Measurements from ENCODE around the gene PRMT1. TPM values are rescaled to one million over a fixed set of nuclear protein-coding genes. Genes with fewer than 3 reads are reported as not detected.

The PRMT1 gene
- total RNA-seq, 1 experiment from 2014 or later, result 505 TPM

DNA sequence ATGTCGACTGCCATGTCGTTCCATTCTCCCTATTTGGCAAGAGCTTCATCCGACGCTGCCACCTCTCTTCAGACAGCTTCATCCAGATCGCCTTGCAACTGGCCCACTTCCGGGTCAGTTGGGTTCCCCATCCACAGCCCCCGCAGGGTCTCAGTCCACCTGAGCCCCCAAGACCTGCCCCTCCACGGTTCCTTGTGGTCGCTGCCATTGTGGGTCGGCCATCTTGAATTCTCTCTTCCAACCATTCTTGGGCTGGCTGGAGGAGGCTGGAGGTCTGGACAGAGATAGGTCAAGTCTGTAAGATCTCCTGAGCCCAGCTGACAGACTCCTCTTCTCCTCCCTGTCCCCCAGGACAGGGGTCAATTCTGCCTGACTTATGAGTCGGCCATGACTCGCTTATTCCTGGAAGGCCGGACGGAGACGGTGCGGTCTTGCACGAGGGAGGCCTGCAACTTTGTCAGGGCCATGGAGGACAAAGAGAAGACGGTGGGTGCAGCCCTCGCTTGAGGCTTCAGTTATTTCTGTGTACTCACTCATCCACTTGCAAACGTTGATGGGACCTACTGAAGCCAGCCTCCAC lies 33.4 kb downstream of the PRMT1 start:
- Mint-ChIP-seq H3K4me3 (no peak overlapping the region; a peak in 1 of 5 replicates), H3K36me3 (ENCODE audit: insufficient read depth in 1 of 3, low read depth in 3 of 3) (peaks cover 43 to 74% (median 70%) of the 10 kb centered on the region in 3 experiments), H3K27me3 (ENCODE audit: low read depth) (no peaks in the 10 kb centered on the region; the same call in 1 of the 2 replicates), H3K27ac (no peak overlapping the region; a peak in 1 of 7 replicates), H3K9me3 (peaks cover 3% of the 10 kb centered on the region in 2 experiments; a peak in 2 of 5 replicates), H3K4me1 (peaks cover 0 to 9% of the 10 kb centered on the region in 2 experiments; a peak in 2 of 4 replicates)
- Histone ChIP-seq H3K4me2 (ENCODE audit: insufficient read depth, insufficient read length, low read length) (no peak overlapping the region), H3K27me3 (ENCODE audit: insufficient read depth, low read length) (no peaks in the 10 kb centered on the region), H4K8ac (replicated peaks; ENCODE audit: insufficient read length, low read depth, low read length) (no peak overlapping the region), H2BK5ac (ENCODE audit: insufficient read length, low read length) (no peak overlapping the region), H2AK5ac (ENCODE audit: insufficient read length, low read length) (no peak overlapping the region), H3K79me2 (ENCODE audit: insufficient read depth, low read length) (no peaks in the 10 kb centered on the region), H3K23ac (ENCODE audit: insufficient read length, low read depth, low read length) (no peak overlapping the region), H3K27ac (ENCODE audit: insufficient read length, low read depth, low read length) (no peak overlapping the region), H4K20me1 (ENCODE audit: control insufficient read depth, insufficient read depth, insufficient read length) (no peaks in the 10 kb centered on the region), H2BK20ac (ENCODE audit: low read depth, low read length, poor library complexity, severe bottlenecking) (no peak overlapping the region), H2BK120ac (ENCODE audit: low read depth, low read length, poor library complexity, severe bottlenecking) (no peak overlapping the region), H2BK12ac (ENCODE audit: insufficient read length, low read depth, low read length) (no peak overlapping the region), H2AFZ (ENCODE audit: low read length) (no peak overlapping the region), H3K56ac (ENCODE audit: insufficient read length, low read depth, low read length) (no peak overlapping the region), H2BK15ac (ENCODE audit: low read depth, low read length) (no peak overlapping the region), H3K79me1 (ENCODE audit: insufficient read depth, low read depth, low read length, poor library complexity, severe bottlenecking) (no peaks in the 10 kb centered on the region), H3K18ac (ENCODE audit: insufficient read length, low read depth, low read length) (no peak overlapping the region), H3K23me2 (ENCODE audit: insufficient read length, low read depth, low read length, poor library complexity, severe bottlenecking) (no peaks in the 10 kb centered on the region), H3K14ac (ENCODE audit: insufficient read depth, low read length) (no peak overlapping the region), H4K91ac (ENCODE audit: insufficient read length, low read depth, low read length) (no peak overlapping the region), H3K4me1 (ENCODE audit: insufficient read depth, low read length) (no peaks in the 10 kb centered on the region), H3K9me3 (ENCODE audit: control insufficient read depth, low read depth, low read length) (no peaks in the 10 kb centered on the region), H3K9ac (ENCODE audit: extremely low read depth, insufficient read length, low read length) (no peak overlapping the region), H3K4ac (ENCODE audit: low read depth, low read length) (no peak overlapping the region), H4K5ac (ENCODE audit: insufficient read length, low read depth, low read length) (no peak overlapping the region), H3T11ph (ENCODE audit: low read length) (no peak overlapping the region)
- no peak for DNase-seq
- no CpG with 5 or more reads among the region's 20 CpGs for WGBS (ENCODE audit: extremely low coverage, insufficient read length, low lambda C conversion rate)
- TF ChIP-seq, protein P1, sequence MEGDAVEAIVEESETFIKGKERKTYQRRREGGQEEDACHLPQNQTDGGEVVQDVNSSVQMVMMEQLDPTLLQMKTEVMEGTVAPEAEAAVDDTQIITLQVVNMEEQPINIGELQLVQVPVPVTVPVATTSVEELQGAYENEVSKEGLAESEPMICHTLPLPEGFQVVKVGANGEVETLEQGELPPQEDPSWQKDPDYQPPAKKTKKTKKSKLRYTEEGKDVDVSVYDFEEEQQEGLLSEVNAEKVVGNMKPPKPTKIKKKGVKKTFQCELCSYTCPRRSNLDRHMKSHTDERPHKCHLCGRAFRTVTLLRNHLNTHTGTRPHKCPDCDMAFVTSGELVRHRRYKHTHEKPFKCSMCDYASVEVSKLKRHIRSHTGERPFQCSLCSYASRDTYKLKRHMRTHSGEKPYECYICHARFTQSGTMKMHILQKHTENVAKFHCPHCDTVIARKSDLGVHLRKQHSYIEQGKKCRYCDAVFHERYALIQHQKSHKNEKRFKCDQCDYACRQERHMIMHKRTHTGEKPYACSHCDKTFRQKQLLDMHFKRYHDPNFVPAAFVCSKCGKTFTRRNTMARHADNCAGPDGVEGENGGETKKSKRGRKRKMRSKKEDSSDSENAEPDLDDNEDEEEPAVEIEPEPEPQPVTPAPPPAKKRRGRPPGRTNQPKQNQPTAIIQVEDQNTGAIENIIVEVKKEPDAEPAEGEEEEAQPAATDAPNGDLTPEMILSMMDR (conservative IDR thresholded peaks at IDR 0.05), result no peak

Measured in H9 (cell line).